IMR-90 (cell line): ENCODE data around the gene C1QTNF7. TPM values are rescaled to one million over a fixed set of nuclear protein-coding genes. Genes with fewer than 3 reads are reported as not detected.

Experiments used
- ATAC-seq: fragments of 200-7000 bp; cut with Tn5 transposase; 2 replicates; pipeline ENCODE4 v1.9.1; 2020; ENCODE audit warnings: low read depth, mild to moderate bottlenecking, moderate library complexity
- BruUV-seq: library from RNA; stranded (reverse); fragments of 400-500 nt; replicated peaks from 2 replicates; lab custom pipeline; 2021; lab: Mats Ljungman, UMichigan
- CTCF ChIA-PET: fragments of 300-600 bp; formaldehyde crosslinking; extraction: SDS; loops from one replicate; lab custom pipeline; 2021; ENCODE audit warnings: antibody characterized with exemption; lab: Yijun Ruan, JAX
- POLR2A ChIA-PET: fragments of 300-600 bp; sonication (Branson Sonifier 250); formaldehyde crosslinking; loops from one replicate; lab custom pipeline; 2022; ENCODE audit warnings: antibody characterized with exemption; ENCODE audit not compliant: unreplicated experiment; lab: Charles Lee
- DNase-seq: peaks from one replicate; pipeline ENCODE4 v3.0.0; 2013
- H2AFZ ChIP-seq: replicated peaks from 2 replicates; pipeline ENCODE3; 2013; ENCODE audit warnings: low read length, mild to moderate bottlenecking; ENCODE audit not compliant: poor library complexity
- H2AK5ac ChIP-seq: 2 replicates; pipeline ENCODE4 v1.6.1; 2013; ENCODE audit warnings: low read depth, low read length, inconsistent platforms
- H2AK9ac ChIP-seq: replicated peaks from 2 replicates; pipeline ENCODE3; 2013; ENCODE audit warnings: mild to moderate bottlenecking, low read depth, low read length, moderate library complexity; ENCODE audit not compliant: poor library complexity
- H2BK120ac ChIP-seq: 2 replicates; pipeline ENCODE4 v1.6.1; 2013; ENCODE audit warnings: low read depth, low read length, inconsistent platforms
- H2BK15ac ChIP-seq: 3 replicates; pipeline ENCODE4 v1.6.1; 2013; ENCODE audit warnings: low read depth, low read length, inconsistent platforms
- H2BK20ac ChIP-seq: 2 replicates; pipeline ENCODE4 v1.6.1; 2013; ENCODE audit warnings: low read depth, mild to moderate bottlenecking, inconsistent platforms, low read length, moderate library complexity
- H2BK5ac ChIP-seq: 2 replicates; pipeline ENCODE4 v1.6.1; 2013; ENCODE audit warnings: mild to moderate bottlenecking, low read depth, low read length, inconsistent platforms; ENCODE audit not compliant: poor library complexity, severe bottlenecking
- H3K14ac ChIP-seq: replicated peaks from 2 replicates; pipeline ENCODE4 v1.6.1; 2013; ENCODE audit warnings: low read depth, low read length, inconsistent platforms
- H3K18ac ChIP-seq: 2 replicates; pipeline ENCODE4 v1.6.1; 2013; ENCODE audit warnings: low read depth, low read length, control low read depth
- H3K23ac ChIP-seq: 2 replicates; pipeline ENCODE4 v1.6.1; 2013; ENCODE audit warnings: low read depth, low read length, inconsistent platforms
- H3K27ac ChIP-seq: 2 replicates; pipeline ENCODE4 v1.5.1; 2013; ENCODE audit warnings: mild to moderate bottlenecking, control low read depth, low read length; ENCODE audit not compliant: insufficient read depth
- H3K27me3 ChIP-seq: 2 replicates; pipeline ENCODE4 v1.6.1; 2013; ENCODE audit warnings: low read length; ENCODE audit not compliant: control insufficient read depth, insufficient read depth
- H3K36me3 ChIP-seq: 2 replicates; pipeline ENCODE4 v1.6.1; 2013; ENCODE audit warnings: low read length, mixed read lengths; ENCODE audit not compliant: control insufficient read depth, insufficient read depth
- H3K4ac ChIP-seq: 2 replicates; pipeline ENCODE4 v1.6.1; 2013; ENCODE audit warnings: low read depth, low read length, inconsistent platforms
- H3K4me1 ChIP-seq: 2 replicates; pipeline ENCODE4 v1.6.1; 2013; ENCODE audit warnings: low read length, mixed read lengths; ENCODE audit not compliant: control insufficient read depth, insufficient read depth
- H3K4me2 ChIP-seq: 2 replicates; pipeline ENCODE4 v1.6.1; 2013; ENCODE audit warnings: low read depth, mild to moderate bottlenecking, control low read depth, low read length, moderate library complexity
- H3K4me3 ChIP-seq: 2 replicates; pipeline ENCODE4 v1.5.1; 2013; ENCODE audit warnings: low read depth, mild to moderate bottlenecking, control low read depth, low read length, moderate library complexity; ENCODE audit not compliant: insufficient read depth
- H3K56ac ChIP-seq: 2 replicates; pipeline ENCODE4 v1.6.1; 2013; ENCODE audit warnings: low read length, inconsistent platforms; ENCODE audit not compliant: insufficient read depth; ENCODE audit errors: extremely low read depth
- H3K79me1 ChIP-seq, 2 experiments: 2 replicates each; pipeline ENCODE4 v1.6.1; 2013; ENCODE audit warnings: low read length in 2 of 2, inconsistent platforms in 1 of 2, low read depth in 1 of 2
- H3K9ac ChIP-seq: 2 replicates; pipeline ENCODE4 v1.6.1; 2013; ENCODE audit warnings: low read depth, low read length, control low read depth
- H3K9me1 ChIP-seq: 2 replicates; pipeline ENCODE4 v1.6.1; 2013; ENCODE audit warnings: low read length, inconsistent platforms; ENCODE audit not compliant: insufficient read depth
- H3K9me3 ChIP-seq: 2 replicates; pipeline ENCODE4 v1.6.1; 2013; ENCODE audit warnings: low read length; ENCODE audit not compliant: control insufficient read depth, insufficient read depth
- H4K20me1 ChIP-seq: 2 replicates; pipeline ENCODE4 v1.6.1; 2013; ENCODE audit warnings: low read length, inconsistent platforms; ENCODE audit not compliant: insufficient read depth
- H4K5ac ChIP-seq: 2 replicates; pipeline ENCODE4 v1.6.1; 2013; ENCODE audit warnings: mild to moderate bottlenecking, low read depth, low read length, control low read depth
- H4K8ac ChIP-seq, 2 experiments: 2 replicates each; pipeline ENCODE4 v1.6.1; 2013; ENCODE audit warnings: low read depth in 2 of 2, low read length in 2 of 2, control low read depth in 1 of 2, inconsistent platforms in 1 of 2
- H4K91ac ChIP-seq: 2 replicates; pipeline ENCODE4 v1.6.1; 2013; ENCODE audit warnings: low read depth, low read length, inconsistent platforms; ENCODE audit not compliant: insufficient read depth
- BHLHE40 ChIP-seq: fragments of 150-350 bp; IDR thresholded peaks from 2 replicates; pipeline ENCODE4 v1.6.1; 2016; ENCODE audit warnings: mild to moderate bottlenecking, low read depth, low read length
- CEBPB ChIP-seq: IDR thresholded peaks from 2 replicates; pipeline ENCODE4 v1.6.1; 2012; ENCODE audit warnings: low read depth, low read length, improper control_type of control experiment
- CHD1 ChIP-seq: IDR thresholded peaks from 2 replicates; pipeline ENCODE4 v1.6.1; 2012; ENCODE audit warnings: low read depth, low read length, improper control_type of control experiment
- CTCF ChIP-seq: conservative IDR thresholded peaks from 2 replicates; pipeline ENCODE4 v1.5.1; 2012; ENCODE audit warnings: mild to moderate bottlenecking, low read depth, low read length, improper control_type of control experiment
- ELK1 ChIP-seq: fragments of 150-350 bp; IDR thresholded peaks from 2 replicates; pipeline ENCODE4 v1.6.1; 2016; ENCODE audit warnings: low read depth, mild to moderate bottlenecking, low read length, moderate library complexity, borderline replicate concordance
- FOS ChIP-seq: fragments of 150-350 bp; IDR thresholded peaks from 2 replicates; pipeline ENCODE4 v1.6.1; 2016; ENCODE audit warnings: low read depth, low read length
- MAFK ChIP-seq: IDR thresholded peaks from 2 replicates; pipeline ENCODE4 v1.6.1; 2012; ENCODE audit warnings: low read depth, low read length, improper control_type of control experiment
- MAZ ChIP-seq: IDR thresholded peaks from 2 replicates; pipeline ENCODE4 v1.6.1; 2012; ENCODE audit warnings: low read depth, mild to moderate bottlenecking, low read length, improper control_type of control experiment, moderate library complexity, borderline replicate concordance
- MXI1 ChIP-seq: IDR thresholded peaks from 2 replicates; pipeline ENCODE4 v1.6.1; 2012; ENCODE audit warnings: low read depth, mild to moderate bottlenecking, low read length, moderate library complexity, borderline replicate concordance
- NFE2L2 ChIP-seq: fragments of 150-350 bp; IDR thresholded peaks from 2 replicates; pipeline ENCODE4 v1.6.1; 2016; ENCODE audit warnings: low read depth, mild to moderate bottlenecking, low read length
- POLR2A ChIP-seq: IDR thresholded peaks from 2 replicates; pipeline ENCODE4 v1.6.1; 2012; ENCODE audit warnings: mild to moderate bottlenecking, low read depth, low read length
- RAD21 ChIP-seq: IDR thresholded peaks from 2 replicates; pipeline ENCODE4 v1.6.1; 2012; ENCODE audit warnings: low read length, improper control_type of control experiment
- RCOR1 ChIP-seq: IDR thresholded peaks from 2 replicates; pipeline ENCODE4 v1.6.1; 2012; ENCODE audit warnings: mild to moderate bottlenecking, low read length, improper control_type of control experiment; ENCODE audit not compliant: insufficient replicate concordance
- RFX5 ChIP-seq: IDR thresholded peaks from 2 replicates; pipeline ENCODE4 v1.8.0; 2012; ENCODE audit warnings: low read depth, mild to moderate bottlenecking, low read length, moderate library complexity
- SMC3 ChIP-seq: fragments of 150-350 bp; IDR thresholded peaks from 2 replicates; pipeline ENCODE4 v1.6.1; 2016; ENCODE audit warnings: low read depth, mild to moderate bottlenecking, antibody characterized with exemption, low read length, moderate library complexity
- USF2 ChIP-seq: fragments of 150-350 bp; IDR thresholded peaks from 2 replicates; pipeline ENCODE4 v1.6.1; 2017; ENCODE audit warnings: mild to moderate bottlenecking, antibody characterized with exemption, low read length, low read depth
- WGBS, 2 experiments: methylation state at CpG; one replicate each; pipeline versions ENCODE4 v1.1.5 to v1.1.7; 2013; ENCODE audit warnings: missing lambda C conversion rate in 2 of 2; ENCODE audit not compliant: insufficient read length in 1 of 2; ENCODE audit errors: extremely low coverage in 2 of 2; 5-methylcytosine and 5-hydroxymethylcytosine counted together
- dilution Hi-C: fragments of 300-500 bp; cut with HindIII; formaldehyde crosslinking; loops from one replicate; pipeline ENCODE4 v1.14.3; 2018; ENCODE audit warnings: low sequenced_read_pairs; ENCODE audit not compliant: unreplicated experiment
- in situ Hi-C: fragments of 300-500 bp; cut with MboI; formaldehyde crosslinking; loops from 3 replicates; pipeline ENCODE4 v1.14.3; 2019; ENCODE audit warnings: low sequenced_read_pairs, inconsistent platforms, mixed read lengths
- intact Hi-C: fragments of 100-400 bp; cut with micrococcal nuclease; formaldehyde crosslinking; loops from 2 replicates; pipeline ENCODE4 v1.10.0; 2022
- polyA plus RNA-seq, 3 experiments: library from polyadenylated mRNA; depleted of rRNA; stranded (reverse); fragments of >200 nt; gene quantifications; 2 replicates each; pipeline ENCODE4 v1.2.3, GENCODE V29; 2012; ENCODE audit warnings: low replicate concordance in 1 of 3
- total RNA-seq: library from RNA; depleted of rRNA; stranded (reverse); fragments of >200 nt; gene quantifications from 2 replicates; pipeline ENCODE4 v1.2.3, GENCODE V29; 2012

Gene C1QTNF7
- total and polyA plus RNA-seq, 2 of the 4 experiments (the other 2 are of a cell fraction), result 0.12 to 0.18 TPM

GRCh38 chr4:15398001-15398400 lies 29.8 kb upstream of the C1QTNF7 start:
- no peak overlapping the region for H3K4ac ChIP-seq
- peak overlapping the region; percentile 49 for H2BK5ac ChIP-seq
- ChIA-PET CTCF (interaction anchor here (1.1 kb wide), 1 partner anchor 151 kb away, joined by 3 read pairs; no protein-coding TSS in a partner anchor), POLR2A (no interaction called here)
- TF ChIP-seq CEBPB (no peak), USF2 (no peak), RCOR1 (no peak), CHD1 (no peak), POLR2A (no peak), CTCF (no peak), MXI1 (no peak), NFE2L2 (no peak), BHLHE40 (no peak), MAZ (no peak), SMC3 (no peak), ELK1 (no peak), FOS (no peak), RAD21 (no peak), RFX5 (no peak), MAFK (no peak)
- intact Hi-C loops (no loop called here), dilution Hi-C loops (no loop called here), in situ Hi-C loops (no loop called here)
- peaks cover 7% of the 10 kb centered on the region; the same call in 1 of the 2 replicates for H3K27me3 ChIP-seq
- H3K4me1 ChIP-seq, result peaks cover 18% of the 10 kb centered on the region
- H4K20me1 ChIP-seq, result no peaks in the 10 kb centered on the region
- no TSS peak for BruUV-seq
- H4K8ac ChIP-seq, result no peak overlapping the region
- DNase-seq, result no peak
- H3K18ac ChIP-seq, result peak overlapping the region; percentile 40; the same call in 1 of the 2 replicates
- peaks cover 8% of the 10 kb centered on the region for H3K9me1 ChIP-seq
- H3K4me3 ChIP-seq, result no peak overlapping the region
- H3K14ac ChIP-seq, result 0 out of 2 replicates have a peak overlapping the region, but pooled peaks have one; percentile 5
- H3K4me2 ChIP-seq, result no peak overlapping the region
- no peak overlapping the region for H2BK15ac ChIP-seq
- no peak overlapping the region for H3K9ac ChIP-seq
- no peak for ATAC-seq
- H2AK9ac ChIP-seq, result no peak overlapping the region
- H4K91ac ChIP-seq, result no peak overlapping the region
- no peaks in the 10 kb centered on the region for H3K79me1 ChIP-seq
- H3K23ac ChIP-seq, result no peak overlapping the region
- no peak overlapping the region for H3K27ac ChIP-seq
- H2BK120ac ChIP-seq, result 0 out of 2 replicates have a peak overlapping the region, but pooled peaks have one; percentile 9
- H2AFZ ChIP-seq, result no peak overlapping the region
- H4K5ac ChIP-seq, result 0 out of 2 replicates have a peak overlapping the region, but pooled peaks have one; percentile 51
- no peaks in the 10 kb centered on the region for H3K36me3 ChIP-seq
- no CpG with 5 or more reads among the region's 3 CpGs for WGBS, 2 experiments
- no peak overlapping the region for H3K56ac ChIP-seq
- 0 out of 2 replicates have a peak overlapping the region, but pooled peaks have one; percentile 15 for H2BK20ac ChIP-seq
- H3K9me3 ChIP-seq, result no peaks in the 10 kb centered on the region
- peak overlapping the region; percentile 58; the same call in 1 of the 2 replicates for H2AK5ac ChIP-seq
